Keratinocyte (primary cell): ENCODE data around the gene FUT6.

Experiments
- EZH2 ChIP-seq: IDR thresholded peaks from one replicate; pipeline ENCODE4 v1.6.1; 2012; ENCODE audit warnings: inconsistent platforms, mild to moderate bottlenecking, low read length, moderate library complexity
- TF ChIP-seq, protein P1 (sequence below), 3 experiments: IDR thresholded peaks in 1 of 3; conservative IDR thresholded peaks in 1 of 3; optimal IDR thresholded peaks in 1 of 3; 2 replicates in 2 of 3; 3 replicates in 1 of 3; pipeline versions ENCODE3 to v1.5.1; 2011; ENCODE audit warnings: low read length in 3 of 3, mild to moderate bottlenecking in 3 of 3, moderate library complexity in 2 of 3, control low read depth in 1 of 3, inconsistent platforms in 1 of 3; ENCODE audit not compliant: insufficient read depth in 2 of 3; ENCODE audit errors: extremely low read depth in 1 of 3

DNA sequence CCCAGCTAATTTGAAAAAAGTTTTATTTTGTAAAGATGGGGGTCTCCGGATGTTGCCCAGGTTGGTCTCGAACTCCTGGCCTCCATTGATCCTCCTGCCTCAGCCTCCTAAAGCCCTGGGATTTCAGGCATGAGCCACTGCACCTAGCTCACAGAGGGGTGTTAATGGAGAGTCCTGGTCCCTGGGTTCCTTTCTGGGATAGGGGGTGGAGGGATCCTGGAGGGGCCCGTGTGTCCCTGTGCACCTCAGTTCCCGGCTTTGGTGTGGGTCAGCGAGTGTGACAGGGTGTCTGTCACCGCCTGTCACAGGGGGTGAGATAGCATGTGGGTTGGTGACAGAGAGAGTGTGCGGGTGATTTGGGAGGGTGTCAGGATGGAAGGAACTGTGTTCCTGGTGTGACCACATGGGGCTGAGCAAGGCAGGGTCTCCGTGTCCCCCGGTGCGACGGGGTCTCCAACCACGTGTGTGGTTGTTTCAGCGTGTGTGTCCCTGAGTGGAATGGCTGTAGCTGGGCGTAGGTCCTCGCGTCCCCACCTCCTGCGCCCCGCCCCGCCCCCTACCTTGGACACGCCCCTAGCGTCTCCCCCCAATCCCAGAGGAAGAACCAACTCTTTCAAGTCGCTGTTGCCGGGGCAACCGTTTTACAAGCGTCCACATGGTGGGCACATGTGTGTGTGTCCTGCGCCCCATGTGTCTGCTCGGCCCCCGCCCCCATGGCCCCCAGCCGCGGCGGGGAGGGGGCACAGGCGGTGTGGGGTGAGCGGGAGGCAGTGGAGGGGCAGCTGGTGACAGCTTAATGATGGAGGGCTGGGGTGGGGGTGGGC is 37.5 kb downstream of the FUT6 start:
- TF ChIP-seq, protein P1, sequence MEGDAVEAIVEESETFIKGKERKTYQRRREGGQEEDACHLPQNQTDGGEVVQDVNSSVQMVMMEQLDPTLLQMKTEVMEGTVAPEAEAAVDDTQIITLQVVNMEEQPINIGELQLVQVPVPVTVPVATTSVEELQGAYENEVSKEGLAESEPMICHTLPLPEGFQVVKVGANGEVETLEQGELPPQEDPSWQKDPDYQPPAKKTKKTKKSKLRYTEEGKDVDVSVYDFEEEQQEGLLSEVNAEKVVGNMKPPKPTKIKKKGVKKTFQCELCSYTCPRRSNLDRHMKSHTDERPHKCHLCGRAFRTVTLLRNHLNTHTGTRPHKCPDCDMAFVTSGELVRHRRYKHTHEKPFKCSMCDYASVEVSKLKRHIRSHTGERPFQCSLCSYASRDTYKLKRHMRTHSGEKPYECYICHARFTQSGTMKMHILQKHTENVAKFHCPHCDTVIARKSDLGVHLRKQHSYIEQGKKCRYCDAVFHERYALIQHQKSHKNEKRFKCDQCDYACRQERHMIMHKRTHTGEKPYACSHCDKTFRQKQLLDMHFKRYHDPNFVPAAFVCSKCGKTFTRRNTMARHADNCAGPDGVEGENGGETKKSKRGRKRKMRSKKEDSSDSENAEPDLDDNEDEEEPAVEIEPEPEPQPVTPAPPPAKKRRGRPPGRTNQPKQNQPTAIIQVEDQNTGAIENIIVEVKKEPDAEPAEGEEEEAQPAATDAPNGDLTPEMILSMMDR (optimal IDR thresholded peaks at IDR 0.05 in 1 of 3, IDR thresholded peaks at IDR 0.05 in 1 of 3, conservative IDR thresholded peaks at IDR 0.05 in 1 of 3; ENCODE audit: extremely low read depth in 1 of 3, insufficient read depth in 2 of 3, low read length in 3 of 3): no peak
- no peak for TF ChIP-seq EZH2
